Measurements from ENCODE around the gene KSR2. TPM values are rescaled to one million over a fixed set of nuclear protein-coding genes. Genes with fewer than 3 reads are reported as not detected.

The KSR2 gene
- total RNA-seq, 1 experiment from 2014 or later: 1.3 TPM

- Mint-ChIP-seq H3K27me3 (ENCODE audit: low read depth) (no peaks in the 10 kb centered on the region), H3K9me3 (no peaks in the 10 kb centered on the region; a peak in 1 of 5 replicates), H3K4me1 (peaks cover 27 to 35% of the 10 kb centered on the region in 2 experiments), H3K36me3 (ENCODE audit: insufficient read depth in 1 of 3, low read depth in 3 of 3) (no peaks in the 10 kb centered on the region), H3K4me3 (no peak overlapping the region), H3K27ac (no peak overlapping the region)
- no CpG with 5 or more reads among the region's 1 CpG for WGBS (ENCODE audit: extremely low coverage, insufficient read length, low lambda C conversion rate)
- Histone ChIP-seq H4K8ac (replicated peaks; ENCODE audit: insufficient read length, low read depth, low read length) (no peak overlapping the region), H2BK5ac (ENCODE audit: insufficient read length, low read length) (no peak overlapping the region), H3K27me3 (ENCODE audit: insufficient read depth, low read length) (no peaks in the 10 kb centered on the region), H2BK20ac (ENCODE audit: low read depth, low read length, poor library complexity, severe bottlenecking) (no peak overlapping the region), H3K14ac (ENCODE audit: insufficient read depth, low read length) (no peak overlapping the region), H3K56ac (ENCODE audit: insufficient read length, low read depth, low read length) (no peak overlapping the region), H3K79me2 (ENCODE audit: insufficient read depth, low read length) (no peaks in the 10 kb centered on the region), H3K4ac (ENCODE audit: low read depth, low read length) (no peak overlapping the region), H3K23ac (ENCODE audit: insufficient read length, low read depth, low read length) (no peak overlapping the region), H4K91ac (ENCODE audit: insufficient read length, low read depth, low read length) (no peak overlapping the region), H2BK12ac (ENCODE audit: insufficient read length, low read depth, low read length) (no peak overlapping the region), H3K9me3 (ENCODE audit: control insufficient read depth, low read depth, low read length) (no peaks in the 10 kb centered on the region), H3K4me2 (ENCODE audit: insufficient read depth, insufficient read length, low read length) (no peak overlapping the region), H3K4me1 (ENCODE audit: insufficient read depth, low read length) (peaks cover 6% of the 10 kb centered on the region), H2BK120ac (ENCODE audit: low read depth, low read length, poor library complexity, severe bottlenecking) (no peak overlapping the region), H2AFZ (ENCODE audit: low read length) (no peak overlapping the region), H3K9ac (ENCODE audit: extremely low read depth, insufficient read length, low read length) (no peak overlapping the region), H3K18ac (ENCODE audit: insufficient read length, low read depth, low read length) (no peak overlapping the region), H3K27ac (ENCODE audit: insufficient read length, low read depth, low read length) (no peak overlapping the region), H4K20me1 (ENCODE audit: control insufficient read depth, insufficient read depth, insufficient read length) (no peaks in the 10 kb centered on the region), H2AK5ac (ENCODE audit: insufficient read length, low read length) (no peak overlapping the region), H4K5ac (ENCODE audit: insufficient read length, low read depth, low read length) (no peak overlapping the region), H3T11ph (ENCODE audit: low read length) (no peak overlapping the region), H3K79me1 (ENCODE audit: insufficient read depth, low read depth, low read length, poor library complexity, severe bottlenecking) (no peaks in the 10 kb centered on the region), H2BK15ac (ENCODE audit: low read depth, low read length) (no peak overlapping the region), H3K23me2 (ENCODE audit: insufficient read length, low read depth, low read length, poor library complexity, severe bottlenecking) (no peaks in the 10 kb centered on the region)
- no peak for DNase-seq
- TF ChIP-seq, protein P1, sequence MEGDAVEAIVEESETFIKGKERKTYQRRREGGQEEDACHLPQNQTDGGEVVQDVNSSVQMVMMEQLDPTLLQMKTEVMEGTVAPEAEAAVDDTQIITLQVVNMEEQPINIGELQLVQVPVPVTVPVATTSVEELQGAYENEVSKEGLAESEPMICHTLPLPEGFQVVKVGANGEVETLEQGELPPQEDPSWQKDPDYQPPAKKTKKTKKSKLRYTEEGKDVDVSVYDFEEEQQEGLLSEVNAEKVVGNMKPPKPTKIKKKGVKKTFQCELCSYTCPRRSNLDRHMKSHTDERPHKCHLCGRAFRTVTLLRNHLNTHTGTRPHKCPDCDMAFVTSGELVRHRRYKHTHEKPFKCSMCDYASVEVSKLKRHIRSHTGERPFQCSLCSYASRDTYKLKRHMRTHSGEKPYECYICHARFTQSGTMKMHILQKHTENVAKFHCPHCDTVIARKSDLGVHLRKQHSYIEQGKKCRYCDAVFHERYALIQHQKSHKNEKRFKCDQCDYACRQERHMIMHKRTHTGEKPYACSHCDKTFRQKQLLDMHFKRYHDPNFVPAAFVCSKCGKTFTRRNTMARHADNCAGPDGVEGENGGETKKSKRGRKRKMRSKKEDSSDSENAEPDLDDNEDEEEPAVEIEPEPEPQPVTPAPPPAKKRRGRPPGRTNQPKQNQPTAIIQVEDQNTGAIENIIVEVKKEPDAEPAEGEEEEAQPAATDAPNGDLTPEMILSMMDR (conservative IDR thresholded peaks at IDR 0.05): no peak
These were observed 373.0 kb downstream of the KSR2 start for GRCh38 chr12:117595751-117596150.

Measured in H9 (cell line).